ENCODE data around the gene TRAPPC6A. TPM values are rescaled to one million over a fixed set of nuclear protein-coding genes. Genes with fewer than 3 reads are reported as not detected.

TRAPPC6A gene
- total RNA-seq, 1 donor from 2014 or later, result 19.6 TPM

GRCh38 chr19:45146741-45147205, 31.3 kb downstream of the TRAPPC6A start:
- no peak for ATAC-seq

- ATAC-seq, result no peak
Measured at GRCh38 chr19:45146251-45146650, 31.8 kb downstream of the TRAPPC6A start.

GRCh38 chr19:45145270-45146189, 32.5 kb downstream of the TRAPPC6A start:
- no peak for ATAC-seq

GRCh38 chr19:45144431-45145269, 33.4 kb downstream of the TRAPPC6A start:
- ATAC-seq, result no peak

- ATAC-seq, result no peak
Measured at GRCh38 chr19:45142726-45143110, 35.3 kb downstream of the TRAPPC6A start.

GRCh38 chr19:45142016-45142725, 35.9 kb downstream of the TRAPPC6A start:
- ATAC-seq, result no peak

- ATAC-seq, result no peak
Measured at GRCh38 chr19:45141203-45141900, 36.7 kb downstream of the TRAPPC6A start.

- ATAC-seq, result no peak
Measured at GRCh38 chr19:45140533-45140932, 37.5 kb downstream of the TRAPPC6A start.

GRCh38 chr19:45140144-45140503, 37.9 kb downstream of the TRAPPC6A start:
- ATAC-seq, result no peak

- no peak for ATAC-seq
Measured at GRCh38 chr19:45139286-45140143, 38.5 kb downstream of the TRAPPC6A start.

- ATAC-seq, result no peak
Measured at GRCh38 chr19:45138303-45138751, 39.7 kb downstream of the TRAPPC6A start.

GRCh38 chr19:45137179-45137761, 40.8 kb downstream of the TRAPPC6A start:
- ATAC-seq, result no peak

GRCh38 chr19:45136507-45137178, 41.4 kb downstream of the TRAPPC6A start:
- no peak for ATAC-seq

- ATAC-seq, result no peak
Measured at GRCh38 chr19:45135176-45135885, 42.7 kb downstream of the TRAPPC6A start.

- ATAC-seq, result no peak
Measured at GRCh38 chr19:45133661-45134060, 44.4 kb downstream of the TRAPPC6A start.

GRCh38 chr19:45130888-45131615, 47.0 kb downstream of the TRAPPC6A start:
- ATAC-seq, result peak; percentile 27

- ATAC-seq, result no peak
Measured at GRCh38 chr19:45130236-45130635, 47.8 kb downstream of the TRAPPC6A start.

GRCh38 chr19:45128806-45129205, 49.2 kb downstream of the TRAPPC6A start:
- no peak for ATAC-seq

GRCh38 chr19:45128146-45128545, 49.9 kb downstream of the TRAPPC6A start:
- no peak for ATAC-seq
